ENCODE measurements around the gene HLF.

- TF ChIP-seq USF2 (IDR thresholded peaks at IDR 0.05; ENCODE audit: low read depth, low read length) (no peak), CTCF (conservative IDR thresholded peaks at IDR 0.05; ENCODE audit: low read depth, low read length) (no peak), CEBPB (IDR thresholded peaks at IDR 0.05; ENCODE audit: low read depth, low read length) (no peak), POLR2A (IDR thresholded peaks at IDR 0.05; ENCODE audit: low read depth, low read length) (no peak), CHD1 (IDR thresholded peaks at IDR 0.05; ENCODE audit: low read depth, low read length) (no peak), ELK1 (IDR thresholded peaks at IDR 0.05; ENCODE audit: borderline replicate concordance, low read depth, low read length) (no peak), MAFK (IDR thresholded peaks at IDR 0.05; ENCODE audit: low read depth, low read length) (no peak), NFE2L2 (IDR thresholded peaks at IDR 0.05; ENCODE audit: low read depth, low read length) (no peak), RAD21 (IDR thresholded peaks at IDR 0.05; ENCODE audit: low read length) (no peak)
Measured at GRCh38 chr17:55233840-55234239, 30.9 kb upstream of the HLF start.

All from IMR-90 (cell line).